GM21529 (cell line): Measurements from ENCODE around the gene ZKSCAN7.
"Not testable (repeated sequence)": the region's sequence is repeated elsewhere in the genome, so short reads cannot be mapped to it uniquely, and the experiment has no call there.

ENCODE experiments used
- ATAC-seq: cut with Tn5 transposase; IDR thresholded peaks from one replicate; pipeline ENCODE4 v1.9.1; 2021; ENCODE audit not compliant: unreplicated experiment

ZKSCAN7 gene

DNA sequence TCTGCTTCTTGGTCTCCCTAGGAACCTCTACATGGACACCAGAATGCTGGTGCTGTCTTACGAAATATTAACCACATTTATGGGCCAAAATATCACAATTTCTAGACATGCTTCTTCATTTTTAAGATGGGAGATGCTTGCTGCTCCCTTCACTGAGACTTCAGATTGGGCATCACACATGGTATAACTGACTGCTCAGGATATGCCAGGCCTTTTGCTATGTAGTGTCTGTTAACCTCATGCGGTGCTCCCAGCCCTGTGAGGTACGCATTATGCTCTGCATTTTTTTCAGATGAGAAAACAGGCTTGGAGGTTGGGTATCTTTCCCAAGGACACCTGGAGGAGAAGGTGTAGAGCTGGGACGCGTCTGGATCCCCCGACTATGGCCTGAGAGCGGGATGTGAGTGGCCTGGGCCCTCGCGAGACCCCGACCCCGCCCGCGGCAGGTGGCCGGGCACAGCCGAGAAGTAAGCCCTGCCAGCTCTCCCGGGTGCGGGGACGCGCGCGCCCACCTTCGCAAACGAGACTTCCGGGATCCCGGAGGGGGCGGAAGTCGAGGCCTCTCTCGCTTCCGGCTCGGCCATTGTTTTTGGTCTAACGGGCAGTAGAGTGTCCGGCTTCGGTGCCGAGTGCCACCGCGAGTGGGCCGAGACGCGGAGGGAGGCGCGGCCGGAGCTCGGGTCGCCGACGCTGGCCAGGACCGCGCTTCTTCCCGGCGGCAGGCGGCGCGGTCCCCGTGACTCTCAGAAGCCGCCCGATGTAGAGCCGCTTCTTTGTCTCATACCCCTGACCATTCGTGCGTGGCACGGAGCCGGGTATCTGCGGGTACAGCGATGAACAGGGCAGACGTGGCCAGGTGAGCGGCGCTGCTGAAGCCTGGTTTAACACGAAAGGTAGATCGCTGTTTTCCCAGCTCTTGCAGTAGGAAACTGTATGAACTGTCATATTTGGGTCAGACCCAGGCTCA is at the start of gene ZKSCAN7:
Gene ZKSCAN7, plus strand, starts transcription at position 568 of the 967 bp plus-strand sequence. CDS start 1,855 bp downstream, outside the sequence.
- peak; percentile 78 for ATAC-seq

DNA sequence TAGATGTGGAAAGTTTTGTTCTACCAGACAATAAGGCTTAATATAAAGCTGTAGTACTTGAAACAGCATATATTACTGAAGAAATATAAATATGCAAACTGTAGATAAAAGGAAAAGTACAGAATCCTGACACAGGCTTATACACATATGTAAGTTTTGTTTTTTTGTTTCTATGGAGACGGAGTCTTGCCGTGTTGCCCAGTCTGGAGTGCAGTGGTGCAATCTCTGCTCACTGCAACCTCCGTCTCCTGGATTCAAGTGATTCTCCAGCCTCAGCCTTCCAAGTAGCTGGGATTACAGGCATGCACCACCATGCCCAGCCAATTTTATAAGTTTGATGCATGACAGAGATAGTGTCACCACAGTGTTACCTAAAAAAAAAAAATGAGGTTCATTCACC is 48.4 kb upstream of the ZKSCAN7 start:
- no peak for ATAC-seq

DNA sequence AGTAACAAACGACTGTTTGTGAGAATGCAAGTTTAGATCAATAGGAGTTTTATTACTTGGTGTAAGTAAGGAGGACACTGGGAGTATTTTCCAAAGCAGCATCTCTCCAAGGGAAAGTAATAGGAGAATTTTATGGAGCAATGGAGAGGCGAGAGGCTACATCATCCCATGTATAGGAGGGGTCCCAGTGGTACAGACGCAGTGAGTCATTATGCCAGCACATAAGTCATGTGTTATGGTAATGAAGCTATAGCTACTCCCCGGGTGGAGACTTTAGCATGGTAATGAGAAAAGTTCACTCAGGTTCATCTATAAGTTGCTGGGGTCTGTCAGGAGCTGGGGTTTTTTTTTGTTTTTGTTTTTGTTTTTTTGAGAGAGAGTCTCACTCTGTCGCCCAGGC is 48.0 kb upstream of the ZKSCAN7 start:
- ATAC-seq, result no peak

DNA sequence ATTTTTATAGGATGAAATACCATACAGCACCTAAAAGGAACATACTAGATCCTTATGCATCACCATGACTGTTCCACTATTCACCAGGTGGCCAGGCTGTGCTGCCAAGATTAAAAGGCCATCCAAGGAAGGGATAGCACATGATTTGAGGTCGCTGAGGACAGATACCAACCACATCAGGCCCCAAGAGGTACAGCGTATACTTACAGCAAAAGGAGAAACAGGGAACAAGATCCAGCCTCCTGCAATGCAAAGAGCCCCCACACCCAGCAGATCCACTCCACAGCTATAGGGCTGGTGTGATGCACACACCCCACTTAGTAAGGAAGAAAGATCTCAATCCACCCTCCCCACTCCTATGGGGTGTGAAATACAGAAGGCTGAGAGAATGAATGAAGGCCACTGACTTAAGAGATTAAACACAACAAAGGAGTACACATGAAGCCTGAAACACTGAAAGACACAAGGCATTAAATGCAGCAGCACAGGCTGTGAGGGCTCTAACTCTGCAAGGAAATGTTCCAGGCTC is 45.5 kb upstream of the ZKSCAN7 start:
- ATAC-seq, result no peak

DNA sequence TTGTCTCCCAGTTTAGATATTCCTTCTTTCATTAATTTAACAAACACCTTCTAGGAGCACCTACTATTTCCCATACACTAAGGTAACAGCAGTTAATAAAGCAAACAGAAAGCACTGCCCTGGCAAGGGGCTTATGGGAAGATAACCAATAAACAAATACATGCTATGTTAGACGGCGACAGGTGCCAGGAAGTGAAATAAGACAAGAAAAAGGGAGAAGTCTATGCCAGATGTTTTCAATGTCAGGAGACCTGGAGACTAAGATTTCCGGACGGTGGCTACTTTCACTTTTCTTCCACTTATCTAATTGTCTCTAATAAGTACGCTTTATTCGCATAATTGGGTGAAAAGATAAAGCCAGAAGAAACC is 45.0 kb upstream of the ZKSCAN7 start:
- peak; percentile 38 for ATAC-seq

DNA sequence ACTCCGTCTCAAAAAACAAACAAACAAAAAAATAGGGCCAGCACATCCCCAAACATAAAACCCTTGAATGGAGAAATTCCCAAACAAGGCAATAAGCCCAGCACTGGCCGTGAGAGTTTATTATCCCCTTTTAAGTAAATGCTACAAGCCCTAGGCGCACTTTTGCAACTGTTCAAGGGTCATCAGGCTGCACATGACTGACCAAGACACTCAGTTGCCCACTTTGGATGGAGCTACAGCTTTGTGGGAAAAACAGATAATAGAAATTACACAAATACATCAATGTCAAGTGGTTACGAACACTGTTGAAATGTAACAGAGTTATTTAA is 43.8 kb upstream of the ZKSCAN7 start:
- ATAC-seq, result no peak

DNA sequence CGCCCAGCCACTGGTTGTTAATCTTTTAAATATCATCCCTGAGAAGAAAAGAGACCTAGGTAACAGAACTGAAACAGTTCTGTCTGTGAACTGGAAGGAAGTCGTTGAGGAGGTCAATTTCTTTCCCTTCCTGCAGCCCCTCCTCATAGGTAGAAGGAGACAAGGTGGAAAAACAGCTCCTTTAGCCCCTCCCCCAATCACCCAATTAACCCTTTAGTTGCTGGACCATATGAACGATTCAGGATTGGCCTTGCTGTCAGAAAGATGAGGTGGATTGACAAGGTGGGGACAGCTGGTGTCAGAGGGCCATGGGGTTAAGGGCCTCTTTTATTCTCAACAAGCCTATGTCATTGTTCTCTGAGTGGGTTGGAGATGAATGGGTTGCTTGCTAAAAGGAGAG is 41.5 kb upstream of the ZKSCAN7 start:
- no peak for ATAC-seq

DNA sequence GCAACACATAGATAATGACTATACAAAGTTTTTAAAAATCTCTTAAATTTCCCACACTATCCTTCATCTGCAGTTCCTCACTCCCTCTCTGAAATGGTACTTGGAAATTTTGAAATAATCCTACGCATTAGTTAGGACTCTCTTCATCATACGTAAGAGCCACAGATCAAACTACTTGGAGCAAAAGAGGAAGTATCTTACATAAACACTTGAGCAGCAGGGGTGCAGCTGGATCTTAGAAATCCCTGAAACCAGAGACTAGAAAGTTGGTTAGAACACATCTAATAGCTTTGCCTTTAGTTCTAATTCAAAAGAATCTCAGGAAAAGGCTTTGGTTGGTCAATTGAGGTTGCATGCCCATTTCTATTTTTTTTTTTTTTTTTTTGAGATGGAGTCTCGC is 38.8 kb upstream of the ZKSCAN7 start:
- ATAC-seq, result no peak

DNA sequence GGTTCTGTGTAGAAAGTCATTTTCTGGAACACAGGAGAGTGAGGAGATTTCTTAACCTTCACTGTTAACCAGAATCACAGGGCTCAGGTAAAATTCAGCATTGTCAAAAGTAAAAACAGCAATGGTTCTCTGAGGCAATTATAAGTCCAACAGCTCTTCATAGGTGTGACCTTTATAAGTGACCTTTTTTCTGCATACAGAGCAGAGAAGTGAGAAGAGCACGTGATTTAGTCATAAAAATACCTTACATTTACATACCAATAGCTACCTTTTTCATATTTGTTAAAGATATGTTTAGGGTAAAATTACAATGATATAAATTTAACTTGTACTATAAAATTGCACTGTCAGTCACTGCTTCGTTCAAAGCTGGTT is 36.2 kb upstream of the ZKSCAN7 start:
- ATAC-seq, result no peak

DNA sequence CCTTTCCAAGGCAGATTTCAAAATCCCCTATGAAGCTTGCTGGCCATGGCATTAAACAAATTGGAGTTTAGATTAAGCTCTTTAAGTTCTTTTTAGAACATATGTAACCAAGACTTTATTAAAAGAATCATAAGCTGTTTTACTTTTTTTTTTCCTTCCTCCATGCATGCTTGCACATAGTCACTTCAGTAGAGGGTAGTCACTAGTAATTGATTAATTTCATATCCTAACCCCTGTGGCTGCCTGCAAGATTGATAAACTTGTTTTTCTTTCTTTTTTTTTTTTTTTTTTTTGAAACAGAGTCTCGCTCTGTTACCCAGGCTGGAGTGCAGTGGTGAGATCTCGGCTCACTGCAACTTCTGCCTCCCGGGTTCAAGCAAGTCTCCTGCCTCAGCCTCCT is 33.3 kb upstream of the ZKSCAN7 start:
- no peak for ATAC-seq

DNA sequence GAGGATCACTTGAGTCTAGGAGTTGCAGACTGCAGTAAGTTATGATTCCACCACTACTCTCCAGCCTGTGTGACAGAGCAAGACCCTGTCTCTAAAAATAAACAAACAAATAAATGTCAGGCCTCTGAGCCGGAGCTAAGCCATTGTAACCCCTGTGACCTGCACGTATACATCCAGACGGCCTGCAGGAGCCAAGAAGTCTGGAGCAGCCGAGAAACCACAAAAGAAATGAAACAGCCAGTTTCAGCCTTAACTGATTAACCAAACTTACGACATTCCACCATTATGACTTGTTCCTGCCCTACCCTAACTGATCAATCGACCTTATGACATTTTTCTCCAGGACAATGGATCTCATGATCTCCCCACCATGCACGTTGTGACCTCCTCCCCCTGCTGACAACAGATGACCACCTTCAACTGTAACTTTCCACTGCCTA is 32.5 kb upstream of the ZKSCAN7 start:
- no peak for ATAC-seq

DNA sequence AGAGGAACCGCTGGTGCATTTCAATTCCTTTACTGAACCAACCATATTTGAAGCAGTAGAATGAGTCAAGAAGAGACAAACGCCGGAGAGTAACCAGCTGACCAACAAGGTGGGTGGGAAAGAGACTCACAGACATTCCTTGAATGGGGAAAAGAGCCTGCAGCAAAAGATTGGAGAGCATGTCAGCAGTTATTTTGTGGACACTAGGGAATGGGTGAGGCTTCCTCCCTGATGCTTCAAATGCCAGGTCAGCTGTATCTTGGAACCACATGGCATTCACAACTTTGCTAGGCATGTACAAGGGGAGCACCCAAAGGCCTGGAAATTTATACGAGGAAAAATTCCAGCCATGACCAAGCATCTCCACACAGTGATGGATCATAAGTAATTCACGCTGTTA is 29.9 kb upstream of the ZKSCAN7 start:
- no peak for ATAC-seq

DNA sequence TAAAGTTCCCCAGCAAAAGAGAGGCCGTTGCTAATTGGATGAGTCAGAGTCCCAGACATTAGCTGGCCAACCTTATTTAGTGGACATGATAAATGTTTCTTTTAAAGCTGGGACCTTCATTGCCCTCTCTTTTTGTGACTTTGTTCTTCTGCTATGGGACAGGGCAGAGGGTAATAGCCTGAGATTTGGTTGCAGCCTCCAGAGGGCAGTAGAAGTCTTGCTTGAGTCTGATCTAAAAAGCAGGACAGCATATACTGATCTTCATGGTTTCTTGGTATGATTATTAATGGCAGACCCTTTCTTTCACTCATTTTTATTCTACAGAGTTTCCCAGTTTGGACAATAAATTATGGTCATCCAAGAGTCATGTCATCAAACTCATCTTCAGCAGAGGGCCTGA is 25.1 kb upstream of the ZKSCAN7 start:
- no peak for ATAC-seq

DNA sequence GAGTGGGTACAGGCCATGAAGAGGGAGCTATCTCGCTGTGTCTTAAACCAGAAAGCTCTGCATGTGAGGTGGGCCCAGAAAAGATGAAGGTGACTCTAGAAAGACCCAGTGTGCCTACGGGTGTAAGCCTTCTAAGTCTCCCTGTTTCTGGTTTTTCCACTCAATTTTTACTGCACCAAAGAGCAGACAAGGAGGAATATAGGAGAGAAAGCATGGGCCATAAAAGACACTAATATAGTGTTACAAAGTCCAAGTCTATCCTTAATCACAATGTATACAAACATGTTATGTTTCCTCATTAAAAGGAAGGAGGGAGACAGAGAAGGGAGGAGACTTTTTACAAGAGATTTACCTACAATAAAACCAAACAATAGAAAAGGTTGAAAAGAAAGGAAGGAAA is 24.1 kb upstream of the ZKSCAN7 start:
- ATAC-seq, result no peak

DNA sequence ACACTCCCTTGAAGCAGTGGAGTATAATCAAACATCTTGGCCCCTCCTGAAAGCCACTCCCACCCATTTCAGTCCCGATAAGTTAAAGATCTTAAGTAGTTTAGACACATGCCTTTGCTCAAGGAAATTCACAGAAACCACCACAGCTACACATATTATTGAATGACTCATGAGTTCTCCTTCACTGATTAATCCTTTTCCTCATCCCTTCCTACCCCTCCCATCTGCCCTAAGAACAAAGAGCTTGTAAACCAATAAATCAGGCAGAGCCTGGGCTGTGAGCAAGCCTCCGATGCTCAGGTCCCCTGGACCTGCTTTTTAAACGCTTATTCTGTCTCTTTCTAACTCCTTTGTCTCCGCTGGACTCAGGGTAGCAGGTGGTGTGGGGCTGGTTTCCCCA is 20.3 kb upstream of the ZKSCAN7 start:
- ATAC-seq, result not testable (repeated sequence)

DNA sequence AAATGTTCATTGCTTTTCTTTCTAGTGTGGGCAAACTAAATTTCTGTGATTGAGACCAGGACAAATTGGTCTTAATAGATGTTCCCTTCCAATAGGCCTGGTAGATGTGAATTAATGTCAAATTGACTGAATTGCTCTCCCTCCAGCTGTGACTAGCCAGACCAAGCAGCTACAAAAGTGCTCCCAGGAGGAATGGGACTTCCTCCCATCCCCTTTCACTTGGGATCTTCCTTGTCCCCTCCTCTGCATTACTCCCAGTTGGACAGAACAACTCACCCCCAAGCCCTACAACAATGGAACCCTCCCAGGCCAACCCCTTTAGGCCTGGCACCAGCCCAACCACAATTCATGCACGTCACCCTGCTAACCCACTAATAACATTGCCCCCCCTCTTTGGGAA is 19.6 kb upstream of the ZKSCAN7 start:
- no peak for ATAC-seq

DNA sequence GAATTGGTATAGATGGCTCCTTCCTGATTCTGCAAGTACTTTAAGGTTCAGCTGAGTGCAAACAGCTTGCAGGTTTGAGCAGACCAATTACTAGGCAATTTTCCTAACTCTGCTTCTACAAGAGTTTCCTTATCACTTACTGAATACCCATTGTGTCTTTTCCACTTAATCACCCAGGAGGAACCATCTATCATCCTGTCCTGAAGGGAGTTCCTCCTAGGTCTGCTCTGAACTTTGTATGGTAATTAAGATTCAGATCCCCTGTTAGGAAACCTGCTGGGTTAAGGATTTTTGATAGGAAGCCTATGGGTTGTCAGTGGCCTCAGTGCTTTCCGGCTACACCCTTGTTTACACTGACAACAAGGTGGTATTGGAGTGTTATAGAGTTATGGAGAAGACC is 10.2 kb upstream of the ZKSCAN7 start:
- not testable (repeated sequence) for ATAC-seq

DNA sequence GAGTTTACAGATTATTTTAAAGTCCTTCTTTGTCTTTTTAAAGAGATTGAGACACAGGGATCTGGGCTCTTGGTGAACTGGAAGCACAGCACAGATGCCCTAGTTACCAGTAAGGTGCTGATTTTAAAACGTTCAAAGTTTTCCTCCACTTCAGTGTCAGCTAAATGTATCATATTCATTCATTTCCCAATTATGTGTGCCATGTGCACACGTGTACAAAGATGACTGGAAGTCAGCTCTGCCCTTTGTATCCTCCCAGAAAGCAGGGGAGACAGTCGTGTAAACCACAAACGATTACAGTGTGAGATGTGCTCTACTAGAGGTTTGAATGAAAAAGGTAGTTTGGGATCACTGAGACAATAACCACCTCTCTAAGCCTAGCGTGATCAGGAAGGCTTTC is 730 bp downstream of the ZKSCAN7 start:
- ATAC-seq, result peak; percentile 14

DNA sequence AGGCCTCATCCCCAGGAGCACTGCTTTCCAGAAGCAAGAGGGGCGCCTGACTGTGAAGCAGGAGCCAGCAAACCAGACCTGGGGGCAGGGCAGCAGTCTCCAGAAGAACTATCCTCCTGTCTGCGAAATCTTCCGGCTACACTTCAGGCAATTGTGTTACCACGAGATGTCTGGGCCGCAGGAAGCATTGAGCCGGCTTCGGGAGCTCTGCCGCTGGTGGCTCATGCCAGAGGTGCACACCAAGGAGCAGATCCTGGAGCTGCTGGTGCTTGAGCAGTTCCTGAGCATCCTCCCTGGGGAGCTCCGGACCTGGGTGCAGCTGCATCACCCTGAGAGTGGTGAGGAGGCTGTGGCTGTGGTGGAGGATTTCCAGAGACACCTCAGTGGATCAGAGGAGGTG is 2.1 kb downstream of the ZKSCAN7 start:
- ATAC-seq, result no peak

DNA sequence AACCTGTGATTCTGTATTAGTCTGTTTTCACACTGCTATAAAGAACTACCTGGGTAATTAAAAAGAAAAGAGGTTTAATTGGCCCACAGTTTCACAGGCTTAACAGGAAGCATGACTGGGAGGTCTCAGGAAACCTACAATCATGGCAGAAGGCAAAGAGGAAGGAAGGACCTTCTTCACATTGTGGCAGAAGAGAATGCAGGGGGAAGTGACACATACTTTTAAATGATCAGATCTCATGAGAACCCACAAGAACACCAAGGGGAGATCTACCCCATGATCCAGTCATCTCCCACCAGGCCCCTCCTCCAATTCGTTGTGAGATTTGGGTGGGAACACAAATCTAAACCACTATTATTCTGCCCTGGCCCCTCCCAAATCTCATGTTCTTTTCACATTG is 6.1 kb downstream of the ZKSCAN7 start:
- no peak for ATAC-seq

DNA sequence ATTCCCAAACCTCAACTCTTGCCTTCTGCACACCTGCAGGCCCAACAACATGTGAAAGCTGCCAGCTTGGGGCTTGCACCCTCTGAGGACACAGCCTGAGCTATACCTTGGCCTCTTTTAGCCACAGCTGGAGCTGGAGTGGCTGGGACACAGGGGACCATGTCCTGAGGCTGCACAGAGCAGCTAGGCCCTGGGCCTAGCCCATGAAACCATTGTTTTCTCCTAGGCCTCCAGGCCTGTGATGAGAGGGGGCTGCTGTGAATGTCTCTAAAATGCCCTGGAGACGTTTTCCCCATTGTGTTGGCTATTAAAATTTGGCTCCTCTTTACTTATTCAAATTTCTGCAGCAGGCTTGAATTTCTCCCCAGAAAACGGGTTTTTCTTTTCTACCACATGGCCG is 7.2 kb downstream of the ZKSCAN7 start:
- ATAC-seq, result no peak

DNA sequence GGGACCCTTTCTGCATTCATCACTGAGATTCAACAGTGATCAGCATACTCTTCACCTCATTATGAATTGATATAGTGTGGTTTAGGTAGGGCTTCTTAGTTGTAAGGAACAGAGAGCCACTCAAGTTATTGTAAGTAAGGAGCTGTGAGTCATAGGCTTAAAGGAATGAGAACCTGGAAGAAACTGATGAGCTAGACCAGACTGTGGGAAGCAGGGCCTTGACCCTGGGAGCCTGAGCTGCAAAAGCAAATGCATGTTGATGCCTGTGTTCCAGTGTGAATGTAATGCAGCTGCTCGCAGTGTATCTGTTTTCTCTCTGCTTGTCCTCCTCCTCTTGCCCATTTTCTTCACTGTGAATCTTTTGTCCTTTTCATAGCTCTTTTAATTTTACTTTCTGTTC is 13.6 kb downstream of the ZKSCAN7 start:
- ATAC-seq, result no peak

DNA sequence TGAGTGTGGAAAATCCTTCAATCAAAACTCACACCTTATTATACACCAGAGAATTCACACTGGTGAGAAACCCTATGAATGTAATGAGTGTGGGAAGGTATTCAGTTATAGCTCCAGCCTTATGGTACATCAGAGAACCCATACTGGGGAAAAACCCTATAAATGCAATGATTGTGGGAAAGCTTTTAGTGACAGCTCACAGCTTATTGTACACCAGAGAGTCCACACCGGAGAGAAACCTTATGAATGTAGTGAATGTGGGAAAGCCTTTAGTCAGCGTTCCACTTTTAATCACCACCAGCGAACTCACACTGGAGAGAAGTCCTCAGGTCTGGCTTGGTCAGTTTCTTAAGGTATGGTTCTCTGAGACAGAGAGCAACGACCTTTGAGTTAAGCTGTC is 16.0 kb downstream of the ZKSCAN7 start:
- ATAC-seq, result no peak
